Endothelial cell of umbilical vein (primary cell): ENCODE data around the gene DNAJC6. TPM values are rescaled to one million over a fixed set of nuclear protein-coding genes. Genes with fewer than 3 reads are reported as not detected.
A peak's percentile ranks its signal among the peaks of the same experiment; 100 is the strongest.

Experiments used
- BruUV-seq: library from RNA; stranded (reverse); fragments of 400-500 nt; replicated peaks from 2 replicates; lab custom pipeline; 2021; lab: Mats Ljungman, UMichigan
- CTCF ChIA-PET: fragments of 300-600, 350-600 bp; sonication (Branson Sonifier 250); formaldehyde crosslinking; loops from one replicate; lab custom pipeline; 2021; ENCODE audit warnings: antibody characterized with exemption, inconsistent platforms; lab: Charles Lee
- POLR2A ChIA-PET: fragments of 300-600, 350-600 bp; sonication (Branson Sonifier 250); formaldehyde crosslinking; loops from one replicate; lab custom pipeline; 2021; ENCODE audit warnings: antibody characterized with exemption, inconsistent platforms; lab: Charles Lee
- DNase-seq: peaks from one replicate; pipeline ENCODE4 v3.0.0-alpha.2; 2011; ENCODE audit warnings: low read depth, low spot score
- FAIRE-seq: peaks from 2 replicates; lab custom pipeline; 2011; peaks lifted over from hg19 to GRCh38; lab: Jason Lieb, UNC
- H2AFZ ChIP-seq: 2 replicates; pipeline ENCODE4 v1.6.0; 2012; ENCODE audit warnings: low read depth, low read length, control low read depth, inconsistent platforms
- H3K27ac ChIP-seq: 2 replicates; pipeline ENCODE4 v1.5.1; 2011; ENCODE audit warnings: low read depth, mild to moderate bottlenecking, control low read depth, low read length, moderate library complexity; ENCODE audit not compliant: insufficient read depth
- H3K27me3 ChIP-seq, 2 experiments: 2 replicates each; pipeline versions ENCODE4 v1.6.0 to v1.6.1; 2011; ENCODE audit warnings: low read length in 2 of 2, mixed read lengths in 1 of 2; ENCODE audit not compliant: control insufficient read depth in 2 of 2, insufficient read depth in 2 of 2
- H3K36me3 ChIP-seq, 2 experiments: 2 replicates in 1 of 2; 3 replicates in 1 of 2; pipeline ENCODE4 v1.5.1; 2011; ENCODE audit warnings: low read length in 2 of 2, mild to moderate bottlenecking in 1 of 2, moderate library complexity in 1 of 2; ENCODE audit not compliant: control insufficient read depth in 2 of 2, insufficient read depth in 2 of 2; ENCODE audit errors: extremely low read depth in 1 of 2
- H3K4me1 ChIP-seq: 3 replicates; pipeline ENCODE4 v1.5.1; 2011; ENCODE audit warnings: mild to moderate bottlenecking, low read length; ENCODE audit not compliant: control insufficient read depth, insufficient read depth; ENCODE audit errors: extremely low read depth
- H3K4me2 ChIP-seq: 2 replicates; pipeline ENCODE4 v1.6.1; 2011; ENCODE audit warnings: low read length, control low read depth, mixed read lengths; ENCODE audit not compliant: insufficient read depth
- H3K4me3 ChIP-seq, 3 experiments: fragments of 200-600 bp in 1 of 3; sonication (generic), shearing (Covaris generic) in 1 of 3; replicated peaks in 1 of 3; 2 replicates each; pipeline ENCODE4 v1.5.1; 2011 to 2016; ENCODE audit warnings: control low read depth in 3 of 3, low read length in 3 of 3, mild to moderate bottlenecking in 2 of 3, inconsistent platforms in 1 of 3, low read depth in 1 of 3, moderate library complexity in 1 of 3; ENCODE audit not compliant: insufficient read depth in 1 of 3
- H3K79me2 ChIP-seq: 2 replicates; pipeline ENCODE4 v1.6.0; 2012; ENCODE audit warnings: low read length, inconsistent platforms; ENCODE audit not compliant: control insufficient read depth, insufficient read depth
- H3K9ac ChIP-seq: replicated peaks from 2 replicates; pipeline ENCODE3; 2011; ENCODE audit warnings: low read length, control low read depth; ENCODE audit not compliant: insufficient read depth; ENCODE audit errors: extremely low read depth
- H3K9me1 ChIP-seq: replicated peaks from 3 replicates; pipeline ENCODE4 v1.6.0; 2011; ENCODE audit warnings: mild to moderate bottlenecking, low read length; ENCODE audit not compliant: control insufficient read depth, insufficient read depth; ENCODE audit errors: extremely low read depth
- H3K9me3 ChIP-seq: replicated peaks from 2 replicates; pipeline ENCODE4 v1.5.1; 2012; ENCODE audit warnings: low read length, inconsistent platforms; ENCODE audit not compliant: control insufficient read depth, insufficient read depth
- H4K20me1 ChIP-seq: replicated peaks from 2 replicates; pipeline ENCODE3; 2011; ENCODE audit warnings: mild to moderate bottlenecking, low read length; ENCODE audit not compliant: control insufficient read depth, insufficient read depth; ENCODE audit errors: extremely low read depth
- EZH2 ChIP-seq: IDR thresholded peaks from 2 replicates; pipeline ENCODE4 v1.6.1; 2012; ENCODE audit warnings: borderline replicate concordance, low read depth, mild to moderate bottlenecking, moderate library complexity, low read length, inconsistent platforms; ENCODE audit not compliant: severe bottlenecking
- FOS ChIP-seq: IDR thresholded peaks from 2 replicates; pipeline ENCODE4 v1.6.1; 2011; ENCODE audit warnings: mild to moderate bottlenecking, low read length, moderate library complexity, borderline replicate concordance; ENCODE audit not compliant: insufficient read depth
- GATA2 ChIP-seq: IDR thresholded peaks from 2 replicates; pipeline ENCODE4 v1.7.0; 2011; ENCODE audit warnings: low read depth, mild to moderate bottlenecking, moderate library complexity, mixed read lengths, low read length; ENCODE audit not compliant: insufficient read length, insufficient read depth
- JUN ChIP-seq: IDR thresholded peaks from 2 replicates; pipeline ENCODE4 v1.6.1; 2011; ENCODE audit warnings: borderline replicate concordance, low read depth; ENCODE audit not compliant: insufficient read length, insufficient read depth
- MYC ChIP-seq: IDR thresholded peaks from one replicate; pipeline ENCODE4 v1.6.1; 2011; ENCODE audit warnings: mild to moderate bottlenecking, low read depth, low read length
- POLR2A ChIP-seq: IDR thresholded peaks from 2 replicates; pipeline ENCODE4 v1.6.1; 2012; ENCODE audit warnings: low read depth, mild to moderate bottlenecking, control low read depth, low read length
- dilution Hi-C: fragments of 300-500 bp; cut with MboI; formaldehyde crosslinking; loops from one replicate; pipeline ENCODE4 v1.15.0; 2019; ENCODE audit warnings: low sequenced_read_pairs; ENCODE audit not compliant: extremely low pct_ligation_motif_present
- intact Hi-C: fragments of 100-400 bp; cut with micrococcal nuclease; formaldehyde crosslinking; loops from one replicate; pipeline ENCODE4 v1.10.0; 2022
- polyA plus RNA-seq, 4 experiments: library from polyadenylated mRNA; depleted of rRNA in 3 of 4; stranded (reverse) in 3 of 4; unstranded in 1 of 4; fragments of >200 nt; gene quantifications; 2 replicates each; pipeline versions ENCODE4 v1.2.1 to v1.2.3, GENCODE V29; 2011 to 2012; ENCODE audit warnings: missing spikeins in 1 of 4
- total RNA-seq: library from RNA; stranded (reverse); gene quantifications from 2 replicates; pipeline ENCODE4 v1.2.3, GENCODE V29; 2021
- TF ChIP-seq, protein P1 (sequence below): IDR thresholded peaks from 2 replicates; pipeline ENCODE4 v1.6.1; 2011; ENCODE audit not compliant: insufficient read depth, insufficient read length

The DNAJC6 gene
- total and polyA plus RNA-seq, 2 donors (not counting 3 experiments of a cell fraction or from before 2014, with no cell fraction given): 2.3 to 4.9 TPM

DNA sequence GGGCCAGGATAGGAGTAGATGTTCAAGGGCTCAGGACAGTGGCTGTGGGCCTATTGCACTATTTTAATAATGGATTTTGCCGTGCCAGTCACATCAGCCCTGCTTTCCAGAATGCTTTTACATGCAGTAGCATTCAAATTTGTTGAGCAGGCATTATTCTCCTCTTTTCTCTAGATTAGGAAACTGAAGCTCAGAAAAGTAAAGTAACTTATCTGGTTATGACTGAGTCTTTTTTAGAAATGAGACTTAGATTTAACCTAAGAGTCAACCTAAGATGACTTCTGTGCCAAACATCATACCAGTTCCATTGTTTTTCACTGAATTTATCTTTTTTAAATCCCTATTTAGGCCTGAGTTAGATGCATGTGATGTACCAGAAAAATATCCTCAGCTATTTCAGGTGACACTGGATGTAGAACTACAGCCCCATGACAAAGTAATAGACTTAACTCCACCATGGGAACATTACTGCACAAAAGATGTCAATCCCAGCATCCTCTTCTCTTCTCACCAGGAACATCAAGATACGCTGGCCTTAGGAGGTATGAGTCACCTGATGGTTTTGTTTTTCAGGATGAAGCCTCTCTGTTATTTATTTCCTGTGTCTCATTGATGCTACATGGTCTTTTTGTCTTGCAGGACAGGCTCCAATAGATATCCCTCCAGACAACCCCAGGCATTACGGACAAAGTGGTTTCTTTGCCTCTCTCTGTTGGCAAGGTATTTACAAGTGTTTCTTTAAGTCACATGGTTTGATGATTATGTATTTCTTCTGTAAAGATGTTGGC is 79.8 kb downstream of the DNAJC6 start:
- H3K9me3 ChIP-seq: no peaks in the 10 kb centered on the region
- no peak overlapping the region for H3K9ac ChIP-seq
- FAIRE-seq: no peak
- intact Hi-C loops: no loop called here
- H3K4me3 ChIP-seq: no peak overlapping the region
- no TSS peak for BruUV-seq
- ChIA-PET CTCF (interaction anchor here (0.9 to 1.4 kb wide), 3 partner anchors 42 to 299 kb away, joined by 3 to 4 read pairs (median 3); no protein-coding TSS in a partner anchor), POLR2A (no interaction called here)
- no peak overlapping the region for H3K27ac ChIP-seq
- no peaks in the 10 kb centered on the region for H3K79me2 ChIP-seq
- H3K36me3 ChIP-seq: no peaks in the 10 kb centered on the region
- no peaks in the 10 kb centered on the region for H3K27me3 ChIP-seq
- H4K20me1 ChIP-seq: no peaks in the 10 kb centered on the region
- no peak for TF ChIP-seq MYC
- TF ChIP-seq FOS: peak; percentile 48
- no peak for TF ChIP-seq GATA2
- TF ChIP-seq POLR2A: no peak
- TF ChIP-seq EZH2: no peak
- TF ChIP-seq, protein P1, sequence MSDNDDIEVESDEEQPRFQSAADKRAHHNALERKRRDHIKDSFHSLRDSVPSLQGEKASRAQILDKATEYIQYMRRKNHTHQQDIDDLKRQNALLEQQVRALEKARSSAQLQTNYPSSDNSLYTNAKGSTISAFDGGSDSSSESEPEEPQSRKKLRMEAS: no peak
- TF ChIP-seq JUN: peak; percentile 22
- peak; percentile 12 for DNase-seq
- no peak overlapping the region for H3K4me2 ChIP-seq
- H2AFZ ChIP-seq: no peak overlapping the region
- dilution Hi-C loops: no loop called here
- H3K4me1 ChIP-seq: peaks cover 22% of the 10 kb centered on the region
- no peaks in the 10 kb centered on the region for H3K9me1 ChIP-seq
